ELR (cell line): ENCODE data around the gene BANP.
"Not testable (repeated sequence)": the region's sequence is repeated elsewhere in the genome, so short reads cannot be mapped to it uniquely, and the experiment has no call there.

ENCODE experiments used
- DNase-seq: peaks from one replicate; pipeline ENCODE4 v3.0.0-alpha.2; 2015; ENCODE audit warnings: low read depth

BANP gene

GRCh38 chr16:87996962-87997880 lies 46.0 kb downstream of the BANP start:
- DNase-seq, result no peak

GRCh38 chr16:87998184-87998793 lies 47.1 kb downstream of the BANP start:
- not testable (repeated sequence) for DNase-seq

- not testable (repeated sequence) for DNase-seq
Observed at GRCh38 chr16:87998992-87999391, 47.8 kb downstream of the BANP start.

- DNase-seq, result no peak
Observed at GRCh38 chr16:88002211-88002610, 51.0 kb downstream of the BANP start.

- DNase-seq, result no peak
Observed at GRCh38 chr16:88002749-88003148, 51.5 kb downstream of the BANP start.

- no peak for DNase-seq
Observed at GRCh38 chr16:88003316-88003715, 52.1 kb downstream of the BANP start.

GRCh38 chr16:88003736-88004135 lies 52.5 kb downstream of the BANP start:
- DNase-seq, result no peak

GRCh38 chr16:88004391-88004790 lies 53.2 kb downstream of the BANP start:
- DNase-seq, result no peak

GRCh38 chr16:88005181-88005581 lies 53.9 kb downstream of the BANP start:
- DNase-seq, result peak; percentile 10

GRCh38 chr16:88005968-88006367 lies 54.7 kb downstream of the BANP start:
- DNase-seq, result no peak

GRCh38 chr16:88007321-88007731 lies 56.1 kb downstream of the BANP start:
- no peak for DNase-seq

GRCh38 chr16:88008840-88009239 lies 57.6 kb downstream of the BANP start:
- no peak for DNase-seq

- no peak for DNase-seq
Observed at GRCh38 chr16:88009563-88010342, 58.5 kb downstream of the BANP start.

- DNase-seq, result no peak
Observed at GRCh38 chr16:88010343-88010967, 59.2 kb downstream of the BANP start.

- no peak for DNase-seq
Observed at GRCh38 chr16:88010968-88011483, 59.8 kb downstream of the BANP start.

GRCh38 chr16:88012360-88012759 lies 61.1 kb downstream of the BANP start:
- no peak for DNase-seq

- DNase-seq, result no peak
Observed at GRCh38 chr16:88013091-88013609, 61.9 kb downstream of the BANP start.

- DNase-seq, result no peak
Observed at GRCh38 chr16:88013766-88014251, 62.6 kb downstream of the BANP start.

- DNase-seq, result peak; percentile 29
Observed at GRCh38 chr16:88014252-88014781, 63.1 kb downstream of the BANP start.

- DNase-seq, result no peak
Observed at GRCh38 chr16:88014954-88015805, 63.9 kb downstream of the BANP start.
